ENCODE measurements around the gene RPS19. TPM values are rescaled to one million over a fixed set of nuclear protein-coding genes. Genes with fewer than 3 reads are reported as not detected.

The RPS19 gene
- total and polyA plus RNA-seq, 10 of the 15 experiments (the other 5 are each of a cell fraction or from before 2014, with no cell fraction given) = 2,615 to 5,578 (median 4,127) TPM

DNA sequence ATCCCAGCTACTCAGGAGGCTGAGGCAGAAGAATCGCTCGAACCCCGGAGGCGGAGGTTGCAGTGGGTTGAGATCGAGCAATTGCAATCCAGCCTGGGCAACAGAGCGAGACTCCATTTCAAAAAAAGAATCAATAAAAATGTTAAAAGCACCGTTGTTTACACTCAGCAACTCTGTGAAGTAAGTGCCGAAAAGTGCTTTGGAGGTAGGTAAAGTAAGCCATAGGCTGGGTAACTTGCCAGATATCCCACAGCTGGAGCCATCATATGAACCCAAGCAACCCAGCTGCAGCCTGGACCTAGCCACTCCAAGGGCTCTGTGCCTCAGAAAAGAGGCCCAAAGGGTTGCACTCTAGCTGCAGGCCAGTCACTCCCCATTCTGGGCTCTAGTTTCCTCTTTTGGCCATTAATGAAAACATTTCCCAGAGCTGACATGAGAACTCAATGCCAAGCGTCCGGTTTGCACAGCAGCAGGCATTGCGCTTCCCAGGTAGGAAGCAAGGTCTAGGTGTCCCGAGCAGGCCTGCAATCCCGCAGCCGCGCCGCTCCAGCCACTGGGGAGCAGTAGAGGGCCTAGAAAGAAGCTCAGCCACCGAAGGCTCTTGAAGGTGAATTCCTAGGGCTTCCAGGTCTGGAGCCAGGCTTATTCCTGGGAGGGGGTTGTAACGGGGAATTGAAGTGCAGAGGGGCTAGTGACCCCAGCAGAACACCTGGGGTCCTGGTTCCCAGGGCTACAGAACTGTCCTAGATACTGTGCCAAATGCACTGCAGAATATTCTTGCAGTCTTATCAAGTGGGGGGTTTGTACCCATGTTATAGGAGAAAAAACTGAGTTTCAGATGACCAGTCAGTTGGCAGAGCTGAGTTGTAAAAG lies 13.0 kb downstream of the RPS19 start:
- Histone ChIP-seq H3K9me3 (replicated peaks; ENCODE audit: control insufficient read depth, insufficient read depth, low read length) (no peaks in the 10 kb centered on the region), H3K27me3 (replicated peaks in 1 of 2; ENCODE audit: control insufficient read depth in 2 of 2, insufficient read depth in 2 of 2, low read length in 1 of 2) (no peaks in the 10 kb centered on the region), H4K20me1 (ENCODE audit: control insufficient read depth, insufficient read depth) (peaks cover 4% of the 10 kb centered on the region), H3K27ac (ENCODE audit: control insufficient read depth, insufficient read depth) (peak overlapping the region; percentile 72), H3K36me3 (ENCODE audit: control insufficient read depth in 2 of 2, insufficient read depth in 2 of 2, low read length in 1 of 2) (peaks cover 17 to 20% of the 10 kb centered on the region in 2 experiments), H3K4me2 (ENCODE audit: control insufficient read depth, insufficient read depth) (no peak overlapping the region), H3K79me2 (ENCODE audit: control insufficient read depth, insufficient read depth, low read length) (peaks cover 27% of the 10 kb centered on the region), H3K9ac (ENCODE audit: control insufficient read depth, insufficient read depth, low read length) (no peak overlapping the region), H3K4me3 (no peak overlapping the region), H2AFZ (ENCODE audit: control insufficient read depth, low read depth, low read length) (no peak overlapping the region), H3K4me1 (ENCODE audit: control insufficient read depth, insufficient read depth, low read length) (peaks cover 77% of the 10 kb centered on the region)
- ATAC-seq (peak; percentile 11; the same call in 2 of the 3 replicates), FAIRE-seq (no peak), DNase-seq (ENCODE audit: low read depth, low spot score) (no peak)
- intact Hi-C loops (cut with micrococcal nuclease; ENCODE audit: unreplicated experiment) = loop anchor here (1.0 kb wide), 2 partner anchors 62 to 78 kb away; no protein-coding TSS in a partner anchor
- no TSS peak for BruUV-seq (replicated peaks)
- in situ Hi-C loops (cut with MboI) = loop anchor here (5.0 kb wide), 1 partner anchor 74 kb away; no protein-coding TSS in a partner anchor
- ChIA-PET CTCF (interaction anchor here (0.6 to 9.0 kb wide), 15 partner anchors 9 to 393 kb away, joined by 3 to 136 read pairs (median 12); partner anchors contain the start of genes ARHGEF1, ERFL, RABAC1 and RPS19), POLR2A (interaction anchor here (0.6 to 6.6 kb wide), 9 partner anchors 10 to 79 kb away, joined by 3 to 90 read pairs (median 7); partner anchors contain the start of gene RPS19), RAD21 (ENCODE audit: unreplicated experiment) (interaction anchor here (0.6 to 8.7 kb wide), 13 partner anchors 10 to 85 kb away, joined by 3 to 120 read pairs (median 6); partner anchors contain the start of genes ARHGEF1, ERFL, RABAC1 and RPS19), SMC1A (ENCODE audit: uncharacterized antibody, unreplicated experiment) (interaction anchor here (0.7 to 8.2 kb wide), 11 partner anchors 10 to 85 kb away, joined by 3 to 57 read pairs (median 12); partner anchors contain the start of gene RPS19)
- WGBS (ENCODE audit: insufficient coverage, insufficient replicate concordance, low lambda C conversion rate, missing lambda C conversion rate) = 31% methylated on average over 18 of the region's 18 CpGs
- no peak for TF ChIP-seq ESRRA (IDR thresholded peaks at IDR 0.05; ENCODE audit: low read length)
- no peak for TF ChIP-seq ZNF384 (IDR thresholded peaks at IDR 0.05; ENCODE audit: borderline replicate concordance, low read depth, low read length)
- no peak for TF ChIP-seq CBX3 (IDR thresholded peaks at IDR 0.05; ENCODE audit: borderline replicate concordance, low read depth)
- TF ChIP-seq YY1 (IDR thresholded peaks at IDR 0.05; ENCODE audit: low read depth, low read length) = no peak
- no peak for TF ChIP-seq MYB (IDR thresholded peaks at IDR 0.05; ENCODE audit: borderline replicate concordance, low read depth, low read length)
- no peak for TF ChIP-seq EZH2 (IDR thresholded peaks at IDR 0.05; ENCODE audit: borderline replicate concordance, control insufficient read depth, low read depth, low read length)
- no peak for TF ChIP-seq LARP7 (IDR thresholded peaks at IDR 0.05)
- TF ChIP-seq MLLT1 (IDR thresholded peaks at IDR 0.05) = no peak
- peak; percentile 85; the same call in 1 of the 2 replicates for TF ChIP-seq EED (IDR thresholded peaks at IDR 0.05; ENCODE audit: low read depth)
- no peak; the same call in 1 of the 2 replicates for TF ChIP-seq BCL11A (IDR thresholded peaks at IDR 0.05; ENCODE audit: low read depth, low read length)
- TF ChIP-seq HDGF (IDR thresholded peaks at IDR 0.05) = no peak
- no peak for TF ChIP-seq HDAC2 (IDR thresholded peaks at IDR 0.05)
- no peak for TF ChIP-seq TARDBP (IDR thresholded peaks at IDR 0.05; ENCODE audit: borderline replicate concordance)
- TF ChIP-seq, protein P1, sequence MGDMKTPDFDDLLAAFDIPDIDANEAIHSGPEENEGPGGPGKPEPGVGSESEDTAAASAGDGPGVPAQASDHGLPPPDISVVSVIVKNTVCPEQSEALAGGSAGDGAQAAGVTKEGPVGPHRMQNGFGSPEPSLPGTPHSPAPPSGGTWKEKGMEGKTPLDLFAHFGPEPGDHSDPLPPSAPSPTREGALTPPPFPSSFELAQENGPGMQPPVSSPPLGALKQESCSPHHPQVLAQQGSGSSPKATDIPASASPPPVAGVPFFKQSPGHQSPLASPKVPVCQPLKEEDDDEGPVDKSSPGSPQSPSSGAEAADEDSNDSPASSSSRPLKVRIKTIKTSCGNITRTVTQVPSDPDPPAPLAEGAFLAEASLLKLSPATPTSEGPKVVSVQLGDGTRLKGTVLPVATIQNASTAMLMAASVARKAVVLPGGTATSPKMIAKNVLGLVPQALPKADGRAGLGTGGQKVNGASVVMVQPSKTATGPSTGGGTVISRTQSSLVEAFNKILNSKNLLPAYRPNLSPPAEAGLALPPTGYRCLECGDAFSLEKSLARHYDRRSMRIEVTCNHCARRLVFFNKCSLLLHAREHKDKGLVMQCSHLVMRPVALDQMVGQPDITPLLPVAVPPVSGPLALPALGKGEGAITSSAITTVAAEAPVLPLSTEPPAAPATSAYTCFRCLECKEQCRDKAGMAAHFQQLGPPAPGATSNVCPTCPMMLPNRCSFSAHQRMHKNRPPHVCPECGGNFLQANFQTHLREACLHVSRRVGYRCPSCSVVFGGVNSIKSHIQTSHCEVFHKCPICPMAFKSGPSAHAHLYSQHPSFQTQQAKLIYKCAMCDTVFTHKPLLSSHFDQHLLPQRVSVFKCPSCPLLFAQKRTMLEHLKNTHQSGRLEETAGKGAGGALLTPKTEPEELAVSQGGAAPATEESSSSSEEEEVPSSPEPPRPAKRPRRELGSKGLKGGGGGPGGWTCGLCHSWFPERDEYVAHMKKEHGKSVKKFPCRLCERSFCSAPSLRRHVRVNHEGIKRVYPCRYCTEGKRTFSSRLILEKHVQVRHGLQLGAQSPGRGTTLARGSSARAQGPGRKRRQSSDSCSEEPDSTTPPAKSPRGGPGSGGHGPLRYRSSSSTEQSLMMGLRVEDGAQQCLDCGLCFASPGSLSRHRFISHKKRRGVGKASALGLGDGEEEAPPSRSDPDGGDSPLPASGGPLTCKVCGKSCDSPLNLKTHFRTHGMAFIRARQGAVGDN (IDR thresholded peaks at IDR 0.05) = no peak
- no peak for TF ChIP-seq NR2F1 (conservative IDR thresholded peaks at IDR 0.05)
- no peak for TF ChIP-seq SUZ12 (IDR thresholded peaks at IDR 0.05; ENCODE audit: unreplicated experiment)
- peak; percentile 87 for TF ChIP-seq RAD21 (IDR thresholded peaks at IDR 0.05; ENCODE audit: insufficient read depth, low read depth, low read length)

All from GM12878 (cell line).